Measurements from ENCODE around the gene TRAK1. TPM values are rescaled to one million over a fixed set of nuclear protein-coding genes. Genes with fewer than 3 reads are reported as not detected.

TRAK1 gene
- total RNA-seq, 1 donor from 2014 or later = 33.0 TPM

GRCh38 chr3:42177068-42177800, 86.1 kb downstream of the TRAK1 start:
- DNase-seq (ENCODE audit: low read depth in 2 of 2) = no peak

DNA sequence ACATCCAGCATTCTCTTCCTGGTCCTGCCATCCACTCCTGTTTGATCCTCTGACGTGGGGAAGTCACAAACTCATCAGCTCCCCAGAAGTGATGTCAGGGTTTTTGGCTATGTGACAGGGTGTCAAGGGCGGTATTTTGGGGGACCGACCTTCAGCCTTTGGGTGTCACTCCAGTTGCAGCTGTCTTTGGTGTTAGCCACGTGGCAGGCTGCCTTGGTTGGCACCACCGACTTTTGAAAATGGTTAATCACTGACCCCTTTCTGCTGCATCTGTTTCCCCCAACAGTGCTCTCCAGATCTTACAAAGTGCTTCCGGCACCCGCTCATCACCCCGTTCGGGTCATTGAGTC, 86.6 kb downstream of the TRAK1 start:
- no peak for DNase-seq (ENCODE audit: low read depth in 2 of 2)

DNA sequence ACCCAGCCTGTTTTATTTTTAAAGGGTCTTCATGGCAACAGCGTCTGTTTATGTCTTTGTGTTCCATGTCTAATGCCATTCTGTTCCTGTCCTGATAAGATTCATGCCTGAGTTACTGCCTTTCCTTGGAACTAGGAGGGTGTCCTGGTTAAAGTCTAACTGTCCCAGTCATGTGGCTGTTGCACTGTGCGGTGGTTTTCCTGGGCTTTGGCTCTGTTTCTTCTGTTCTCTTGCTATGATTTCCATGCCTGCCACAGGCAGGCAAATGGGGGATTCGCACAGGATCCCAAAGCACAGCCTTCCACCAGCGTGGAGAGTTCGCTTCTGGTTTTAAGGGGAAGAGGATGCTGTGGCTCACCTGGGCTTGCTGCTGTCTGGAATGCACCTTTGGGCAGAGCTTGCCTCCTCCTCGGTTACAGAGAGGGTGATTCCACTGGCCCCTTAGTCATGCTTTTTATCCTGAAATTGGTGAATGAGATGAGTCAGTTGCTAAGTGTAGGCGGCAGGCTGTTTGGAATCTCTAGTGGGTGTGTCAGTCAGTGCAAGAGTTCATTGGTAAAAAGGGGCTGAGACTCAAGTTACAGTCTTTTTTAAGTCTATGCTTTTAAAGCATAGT, 88.1 kb downstream of the TRAK1 start:
- peak; percentile 29 to 82 for DNase-seq (ENCODE audit: low read depth in 2 of 2)

DNA sequence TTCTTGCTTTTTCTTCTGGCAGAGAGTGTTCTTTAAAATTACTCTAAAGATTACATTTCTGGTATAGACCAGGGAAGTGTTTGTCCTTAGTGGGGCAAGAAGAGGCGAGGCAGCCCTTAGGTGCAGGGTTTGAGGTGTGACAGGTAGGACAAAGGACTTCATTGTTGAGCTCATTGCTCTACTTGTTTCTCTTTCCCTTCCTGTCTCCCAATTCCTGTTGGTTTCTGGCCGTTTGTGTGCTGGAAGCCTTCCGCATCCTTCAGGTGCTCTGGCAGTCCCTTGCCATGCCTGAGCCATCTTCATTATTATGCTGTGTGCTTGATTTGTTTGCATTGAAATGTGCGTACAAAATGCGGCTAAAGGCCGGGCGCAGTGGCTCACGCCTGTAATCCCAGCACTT, 89.7 kb downstream of the TRAK1 start:
- DNase-seq (ENCODE audit: low read depth in 2 of 2) = no peak

DNA sequence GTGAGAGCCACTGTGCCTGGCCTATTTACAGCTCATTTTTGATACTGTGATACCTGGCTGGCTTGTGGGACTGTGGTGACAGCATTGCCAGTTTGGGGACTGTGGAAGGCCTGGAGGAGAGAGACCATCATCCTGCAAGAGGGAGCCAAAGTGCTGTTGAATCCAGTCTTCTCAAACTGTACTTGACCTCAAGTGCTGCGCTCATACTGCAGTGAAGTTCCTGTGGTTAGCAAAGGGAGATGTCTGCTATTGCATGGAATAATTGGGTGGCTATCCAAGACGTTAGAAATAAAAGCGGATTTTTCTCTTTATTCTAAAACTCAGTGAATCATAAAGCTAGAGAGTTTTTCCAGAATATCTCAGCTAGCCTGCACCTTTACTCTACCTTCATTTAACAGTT, 91.4 kb downstream of the TRAK1 start:
- no peak for DNase-seq (ENCODE audit: low read depth in 2 of 2)

- peak; percentile 93 to 96 for DNase-seq (ENCODE audit: low read depth in 2 of 2)
These were observed 93.0 kb downstream of the TRAK1 start for GRCh38 chr3:42183991-42184632.

- DNase-seq (ENCODE audit: low read depth in 2 of 2) = peak; percentile 44 to 47
These were observed 93.7 kb downstream of the TRAK1 start for GRCh38 chr3:42184651-42185443.

GRCh38 chr3:42187936-42188335, 96.8 kb downstream of the TRAK1 start:
- no peak for DNase-seq (ENCODE audit: low read depth in 2 of 2)

DNA sequence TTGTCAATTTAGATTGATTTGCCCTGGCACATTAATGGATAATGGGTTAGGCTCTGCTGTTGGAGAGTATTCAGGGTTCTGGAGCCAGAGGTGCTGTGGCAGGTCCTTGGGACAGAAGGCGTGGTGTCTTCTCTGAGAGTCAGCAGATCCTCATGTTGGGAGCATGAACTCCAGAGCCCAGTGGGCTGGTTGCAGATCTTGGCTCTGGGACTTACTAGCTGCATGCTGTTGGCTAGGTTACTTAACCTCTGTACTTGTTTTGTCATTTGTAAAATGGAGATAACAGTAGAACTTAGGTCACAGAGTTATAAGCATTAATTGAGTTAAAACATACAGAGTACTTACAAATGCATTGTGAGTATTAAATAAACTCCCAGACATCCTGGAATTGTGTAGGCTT, 97.2 kb downstream of the TRAK1 start:
- DNase-seq (ENCODE audit: low read depth in 2 of 2) = no peak

- no peak for DNase-seq (ENCODE audit: low read depth in 2 of 2)
These were observed 97.9 kb downstream of the TRAK1 start for GRCh38 chr3:42189001-42189460.

GRCh38 chr3:42189736-42190135, 98.6 kb downstream of the TRAK1 start:
- DNase-seq (ENCODE audit: low read depth in 2 of 2) = peak in 1 of 2 donors; percentile 59

- DNase-seq (ENCODE audit: low read depth in 2 of 2) = peak; percentile 60 to 77
These were observed 99.7 kb downstream of the TRAK1 start for GRCh38 chr3:42190701-42191442.

GRCh38 chr3:42191443-42191747, 100.2 kb downstream of the TRAK1 start:
- no peak for DNase-seq (ENCODE audit: low read depth in 2 of 2)

DNA sequence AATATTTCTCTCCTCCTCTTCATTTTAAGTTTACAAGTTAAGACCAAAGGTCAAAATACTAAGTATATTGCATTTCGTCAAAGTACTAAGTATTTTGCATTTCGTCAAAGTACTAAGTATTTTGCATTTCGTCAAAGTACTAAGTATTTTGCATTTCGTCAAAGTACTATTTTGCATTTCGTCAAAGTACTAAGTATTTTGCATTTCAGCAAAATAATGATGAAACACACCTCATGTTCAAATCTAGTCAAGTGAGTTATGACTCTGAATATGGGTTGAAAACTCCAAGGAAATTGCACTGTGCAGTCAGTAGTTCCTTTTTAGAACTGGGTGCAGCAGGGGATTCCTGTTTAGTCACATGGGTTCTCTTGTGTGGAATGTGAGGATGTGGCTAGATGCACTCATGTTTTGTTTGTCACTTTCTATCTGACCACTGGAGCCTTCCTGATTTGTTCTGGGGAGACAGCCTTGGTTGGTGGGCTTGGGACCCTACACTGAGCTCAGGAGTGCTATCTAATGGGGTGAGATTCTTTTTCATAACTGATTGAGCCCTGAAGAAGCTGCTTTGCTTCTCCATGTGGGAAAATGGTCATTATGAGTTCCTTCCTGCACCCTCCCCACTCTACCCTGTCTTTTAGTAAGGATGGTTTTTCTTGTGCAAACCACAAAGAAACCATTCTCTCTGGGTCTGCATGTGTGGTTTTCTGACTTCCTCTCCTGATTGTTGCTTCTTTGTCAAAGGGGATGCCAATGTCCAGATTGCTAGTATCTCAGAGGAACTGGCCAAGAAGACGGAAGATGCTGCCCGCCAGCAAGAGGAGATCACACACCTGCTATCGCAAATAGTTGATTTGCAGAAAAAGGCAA, 101.4 kb downstream of the TRAK1 start:
- no peak for DNase-seq (ENCODE audit: low read depth in 2 of 2)

- no peak for DNase-seq (ENCODE audit: low read depth in 2 of 2)
These were observed 103.9 kb downstream of the TRAK1 start for GRCh38 chr3:42194943-42195510.

DNA sequence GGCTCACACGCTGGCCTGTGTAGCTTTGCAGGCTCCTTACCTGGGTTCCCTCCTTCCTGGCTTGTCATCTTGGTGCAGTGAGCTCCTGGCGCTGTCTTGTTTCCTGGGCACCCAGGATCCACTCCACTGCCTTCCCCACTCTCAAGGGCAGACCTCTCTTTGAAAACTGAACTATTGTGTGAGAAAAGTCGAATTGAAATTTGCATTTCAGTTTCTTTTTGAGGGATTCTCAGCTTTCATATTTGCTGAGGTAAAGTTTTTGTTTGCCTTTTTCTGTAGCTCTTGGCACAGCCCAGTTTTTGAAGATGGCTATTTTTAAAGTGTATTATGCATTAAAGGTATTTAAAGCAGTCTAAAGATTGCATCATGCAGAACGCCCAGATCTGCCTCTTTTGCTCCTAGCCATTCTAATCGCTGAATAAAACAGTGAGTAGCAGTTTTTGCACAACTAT, 104.7 kb downstream of the TRAK1 start:
- DNase-seq (ENCODE audit: low read depth in 2 of 2) = no peak

- no peak for DNase-seq (ENCODE audit: low read depth in 2 of 2)
These were observed 107.6 kb downstream of the TRAK1 start for GRCh38 chr3:42198709-42199108.

DNA sequence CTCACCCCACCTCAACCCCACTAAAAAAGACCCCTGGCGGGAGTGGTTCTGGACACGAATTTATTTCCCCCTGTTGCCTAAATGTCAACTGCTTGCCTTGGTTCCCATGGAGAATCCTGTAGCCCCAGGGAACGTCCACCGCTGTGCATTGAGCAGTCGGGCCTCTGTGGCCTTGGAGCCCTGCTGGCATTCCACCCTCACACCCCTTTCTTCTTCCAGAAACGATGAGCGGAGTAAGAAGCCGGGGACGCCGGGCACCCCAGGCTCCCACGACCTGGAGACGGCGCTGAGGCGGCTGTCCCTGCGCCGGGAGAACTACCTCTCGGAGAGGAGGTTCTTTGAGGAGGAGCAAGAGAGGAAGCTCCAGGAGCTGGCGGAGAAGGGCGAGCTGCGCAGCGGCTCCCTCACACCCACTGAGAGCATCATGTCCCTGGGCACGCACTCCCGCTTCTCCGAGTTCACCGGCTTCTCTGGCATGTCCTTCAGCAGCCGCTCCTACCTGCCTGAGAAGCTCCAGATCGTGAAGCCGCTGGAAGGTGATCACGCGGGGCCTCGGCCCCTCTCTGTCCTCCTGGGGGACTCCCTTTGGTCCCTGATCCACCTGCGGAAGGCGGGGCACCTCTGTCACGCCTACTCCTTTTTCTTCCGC, 111.2 kb downstream of the TRAK1 start:
- DNase-seq (ENCODE audit: low read depth in 2 of 2) = no peak

GRCh38 chr3:42204867-42205599, 113.9 kb downstream of the TRAK1 start:
- DNase-seq (ENCODE audit: low read depth in 2 of 2) = no peak
